NCI-H146 (cell line): ENCODE results near the gene FBXO30.

Source experiments
- DNase-seq: peaks from one replicate; lab custom pipeline; 2025; lab: John Stamatoyannopoulos, UW

FBXO30 gene

GRCh38 chr6:145749632-145750031, 65.0 kb downstream of the FBXO30 start:
- DNase-seq: no peak

- no peak for DNase-seq
Measured at GRCh38 chr6:145745861-145746260, 68.7 kb downstream of the FBXO30 start.

GRCh38 chr6:145744619-145745018, 70.0 kb downstream of the FBXO30 start:
- DNase-seq: no peak
